ENCODE results near the gene AGR2. TPM values are rescaled to one million over a fixed set of nuclear protein-coding genes. Genes with fewer than 3 reads are reported as not detected.

The AGR2 gene
- total RNA-seq, 1 experiment from 2014 or later, result not detected

DNA sequence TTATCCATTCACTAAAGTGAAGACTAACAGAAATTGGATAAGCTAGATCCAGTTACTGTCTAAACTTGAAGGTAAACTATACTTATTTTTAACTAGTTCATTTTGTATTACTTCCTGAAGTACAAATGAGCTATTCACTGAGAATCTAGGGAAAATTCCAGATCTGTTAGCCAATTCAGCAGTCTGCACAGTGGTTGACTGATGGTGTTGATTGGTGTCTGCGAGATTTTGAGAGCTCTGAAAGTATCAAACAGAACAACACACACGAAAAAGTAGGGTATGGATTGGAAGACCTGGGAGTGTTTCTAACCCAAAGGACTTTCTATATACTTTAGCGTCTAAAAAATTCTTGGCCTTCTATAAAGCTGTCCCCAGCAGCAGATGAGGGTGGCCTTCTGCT, 33.6 kb upstream of the AGR2 start:
- Histone ChIP-seq H2BK120ac (ENCODE audit: low read depth, low read length, poor library complexity, severe bottlenecking) (no peak overlapping the region), H3K4me1 (ENCODE audit: insufficient read depth, low read length) (no peaks in the 10 kb centered on the region), H3K4me2 (ENCODE audit: insufficient read depth, insufficient read length, low read length) (no peak overlapping the region), H2AK5ac (ENCODE audit: insufficient read length, low read length) (no peak overlapping the region), H3K79me1 (ENCODE audit: insufficient read depth, low read depth, low read length, poor library complexity, severe bottlenecking) (no peaks in the 10 kb centered on the region), H2BK12ac (ENCODE audit: insufficient read length, low read depth, low read length) (no peak overlapping the region), H4K20me1 (ENCODE audit: control insufficient read depth, insufficient read depth, insufficient read length) (no peaks in the 10 kb centered on the region), H3K27me3 (ENCODE audit: insufficient read depth, low read length) (no peaks in the 10 kb centered on the region), H2AFZ (ENCODE audit: low read length) (no peak overlapping the region), H2BK5ac (ENCODE audit: insufficient read length, low read length) (no peak overlapping the region), H4K5ac (ENCODE audit: insufficient read length, low read depth, low read length) (no peak overlapping the region), H2BK15ac (ENCODE audit: low read depth, low read length) (no peak overlapping the region), H3K27ac (ENCODE audit: insufficient read length, low read depth, low read length) (no peak overlapping the region), H3K18ac (ENCODE audit: insufficient read length, low read depth, low read length) (no peak overlapping the region), H3K23me2 (ENCODE audit: insufficient read length, low read depth, low read length, poor library complexity, severe bottlenecking) (no peaks in the 10 kb centered on the region), H3K79me2 (ENCODE audit: insufficient read depth, low read length) (no peaks in the 10 kb centered on the region), H3K4ac (ENCODE audit: low read depth, low read length) (no peak overlapping the region), H3T11ph (ENCODE audit: low read length) (no peak overlapping the region), H3K56ac (ENCODE audit: insufficient read length, low read depth, low read length) (no peak overlapping the region), H4K91ac (ENCODE audit: insufficient read length, low read depth, low read length) (no peak overlapping the region), H3K9ac (ENCODE audit: extremely low read depth, insufficient read length, low read length) (no peak overlapping the region), H3K23ac (ENCODE audit: insufficient read length, low read depth, low read length) (no peak overlapping the region), H3K9me3 (ENCODE audit: control insufficient read depth, low read depth, low read length) (no peaks in the 10 kb centered on the region), H4K8ac (replicated peaks; ENCODE audit: insufficient read length, low read depth, low read length) (no peak overlapping the region), H2BK20ac (ENCODE audit: low read depth, low read length, poor library complexity, severe bottlenecking) (no peak overlapping the region), H3K14ac (ENCODE audit: insufficient read depth, low read length) (no peak overlapping the region)
- DNase-seq, result no peak
- H3K4me1 Mint-ChIP-seq, result peaks cover 5% of the 10 kb centered on the region in 2 experiments
- no peak overlapping the region; a peak in 1 of 5 replicates for H3K4me3 Mint-ChIP-seq
- TF ChIP-seq CTCF (conservative IDR thresholded peaks at IDR 0.05), result no peak
- no peak overlapping the region for H3K27ac Mint-ChIP-seq
- no CpG with 5 or more reads among the region's 3 CpGs for WGBS (ENCODE audit: extremely low coverage, insufficient read length, low lambda C conversion rate)
- H3K27me3 Mint-ChIP-seq (ENCODE audit: low read depth), result no peaks in the 10 kb centered on the region
- H3K36me3 Mint-ChIP-seq (ENCODE audit: insufficient read depth in 1 of 3, low read depth in 3 of 3), result no peaks in the 10 kb centered on the region
- H3K9me3 Mint-ChIP-seq, result no peaks in the 10 kb centered on the region
